GM23248 (cell line): ENCODE data around the gene PTPRR.

Source experiments
- EZH2 ChIP-seq: fragments of 200-600 bp; sonication (generic); IDR thresholded peaks from 2 replicates; pipeline ENCODE4 v1.6.1; 2018; ENCODE audit warnings: antibody characterized with exemption, mild to moderate bottlenecking; ENCODE audit not compliant: insufficient read depth, poor library complexity, severe bottlenecking
- EZH2phosphoT487 ChIP-seq: fragments of 200-600 bp; sonication (generic); IDR thresholded peaks from 2 replicates; pipeline ENCODE4 v1.6.1; 2018; ENCODE audit warnings: antibody characterized with exemption, moderate library complexity, mild to moderate bottlenecking, low read depth; ENCODE audit not compliant: insufficient read depth

DNA sequence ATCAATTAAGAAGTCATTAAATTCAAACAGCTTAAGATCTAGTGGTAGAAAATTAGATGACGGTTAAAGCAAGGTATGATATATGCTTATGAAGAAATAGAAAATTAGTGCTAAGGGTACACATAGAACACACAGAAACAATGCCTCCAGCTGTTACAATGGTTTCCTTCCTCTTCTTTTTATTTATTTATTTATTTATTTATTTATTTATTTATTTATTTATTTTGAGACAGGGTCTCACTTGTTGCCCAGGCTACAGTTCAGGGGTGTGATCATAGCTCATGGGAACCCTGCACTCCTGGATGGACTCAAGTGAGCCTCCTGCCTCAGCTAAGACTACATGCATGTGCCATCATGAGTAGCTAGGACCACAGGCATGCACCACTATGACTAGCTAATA, 34.9 kb upstream of the PTPRR start:
- TF ChIP-seq EZH2phosphoT487 (no peak), EZH2 (no peak)
